ENCODE data around the gene SAC3D1.

GRCh38 chr11:65042891-65043290, 1.9 kb downstream of the SAC3D1 start:
- no peak for TF ChIP-seq GATA2 (IDR thresholded peaks at IDR 0.05; ENCODE audit: low read depth, low read length)
- no peak for TF ChIP-seq GATA3 (IDR thresholded peaks at IDR 0.05; ENCODE audit: low read depth, low read length)

All from SH-SY5Y (cell line).